GM12878 (cell line): ENCODE measurements around the gene AP3D1. TPM values are rescaled to one million over a fixed set of nuclear protein-coding genes. Genes with fewer than 3 reads are reported as not detected.

ENCODE experiments used
- ASH2L ChIP-seq: fragments of 300-600, 200-600 bp; sonication (generic); IDR thresholded peaks from 2 replicates; pipeline ENCODE4 v1.6.1; 2017; ENCODE audit warnings: low read depth, mild to moderate bottlenecking, borderline replicate concordance
- BACH1 ChIP-seq: fragments of 450-650 bp; IDR thresholded peaks from 2 replicates; pipeline ENCODE4 v1.6.1; 2017; ENCODE audit warnings: mild to moderate bottlenecking, borderline replicate concordance
- BRCA1 ChIP-seq: IDR thresholded peaks from 2 replicates; pipeline ENCODE4 v1.6.1; 2011; ENCODE audit warnings: low read depth, low read length, improper control_type of control experiment
- CREM ChIP-seq: IDR thresholded peaks from 2 replicates; pipeline ENCODE4 v1.6.1; 2014; ENCODE audit warnings: antibody characterized with exemption, low read depth
- ESRRA ChIP-seq: IDR thresholded peaks from 2 replicates; pipeline ENCODE4 v1.6.1; 2012; ENCODE audit warnings: mild to moderate bottlenecking, low read length, improper control_type of control experiment
- ETV6 ChIP-seq, 2 experiments: fragments of 450-650 bp in 1 of 2; IDR thresholded peaks in 1 of 2; conservative IDR thresholded peaks in 1 of 2; 2 replicates each; pipeline ENCODE4 v1.6.1; 2014; ENCODE audit warnings: antibody characterized with exemption in 1 of 2, borderline replicate concordance in 1 of 2, low read depth in 1 of 2, mild to moderate bottlenecking in 1 of 2, moderate library complexity in 1 of 2
- EZH2 ChIP-seq: IDR thresholded peaks from 2 replicates; pipeline ENCODE4 v1.6.1; 2012; ENCODE audit warnings: low read depth, mild to moderate bottlenecking, control low read depth, inconsistent platforms, low read length, borderline replicate concordance; ENCODE audit not compliant: control insufficient read depth
- HCFC1 ChIP-seq: fragments of 150-350 bp; IDR thresholded peaks from 2 replicates; pipeline ENCODE4 v1.6.1; 2014; ENCODE audit warnings: low read length
- KDM1A ChIP-seq: fragments of 200-600 bp; sonication (generic); IDR thresholded peaks from 2 replicates; pipeline ENCODE4 v1.6.1; 2016; ENCODE audit warnings: borderline replicate concordance
- MEF2A ChIP-seq: IDR thresholded peaks from 2 replicates; pipeline ENCODE4 v1.6.1; 2011; ENCODE audit warnings: low read depth, mild to moderate bottlenecking, low read length, moderate library complexity; ENCODE audit not compliant: insufficient read depth
- MEF2B ChIP-seq: fragments of 450-650 bp; IDR thresholded peaks from 2 replicates; pipeline ENCODE4 v1.6.1; 2018; ENCODE audit warnings: mild to moderate bottlenecking, moderate library complexity; ENCODE audit not compliant: partially characterized antibody, poor library complexity, severe bottlenecking
- MXI1 ChIP-seq: fragments of 150-350 bp; IDR thresholded peaks from 2 replicates; pipeline ENCODE4 v1.6.1; 2011; ENCODE audit warnings: low read depth, mild to moderate bottlenecking, inconsistent platforms, low read length, improper control_type of control experiment
- PAX5 ChIP-seq: IDR thresholded peaks from 2 replicates; pipeline ENCODE4 v1.6.1; 2011; ENCODE audit warnings: low read depth, low read length, borderline replicate concordance
- RB1 ChIP-seq: fragments of 450-650 bp; formaldehyde crosslinking; IDR thresholded peaks from 2 replicates; pipeline ENCODE4 v1.6.1; 2017; ENCODE audit warnings: mild to moderate bottlenecking, borderline replicate concordance
- SUPT20H ChIP-seq: IDR thresholded peaks from 2 replicates; pipeline ENCODE4 v1.6.1; 2011; ENCODE audit warnings: low read depth, mild to moderate bottlenecking, low read length, moderate library complexity, borderline replicate concordance; ENCODE audit not compliant: control insufficient read depth
- TBL1XR1 ChIP-seq: IDR thresholded peaks from 2 replicates; pipeline ENCODE4 v1.6.1; 2012; ENCODE audit warnings: low read depth, low read length, improper control_type of control experiment
- ZNF274 ChIP-seq: IDR thresholded peaks from one replicate; pipeline ENCODE4 v1.8.0; 2011; ENCODE audit not compliant: insufficient read length, insufficient read depth
- polyA plus RNA-seq, 11 experiments: library from polyadenylated mRNA; depleted of rRNA in 4 of 11; unstranded in 6 of 11; stranded (reverse) in 5 of 11; fragments of >200 nt; fragmentation: Nextera tagmentation in 4 of 11; fragmentation: Illumina TruSeq in 1 of 11; extraction: Ambion mirVana in 4 of 11; extraction: Trizol in 1 of 11; gene quantifications; 1 replicate in 1 of 11; 2 replicates in 10 of 11; pipeline versions ENCODE4 v1.2.1 to v1.2.3, GENCODE V29; 2011 to 2016; ENCODE audit warnings: inconsistent platforms in 2 of 11, missing spikeins in 2 of 11, low read depth in 1 of 11
- total RNA-seq, 4 experiments: library from RNA; depleted of rRNA in 3 of 4; stranded (reverse); fragments of >200 nt in 3 of 4; fragmentation: Illumina TruSeq in 1 of 4; extraction: Trizol in 1 of 4; gene quantifications; 2 replicates each; pipeline versions ENCODE4 v1.2.1 to v1.2.3, GENCODE V29; 2013 to 2021
- TF ChIP-seq, protein P1 (sequence below): fragments of 450-650 bp; IDR thresholded peaks from 2 replicates; pipeline ENCODE4 v1.6.1; 2018; ENCODE audit warnings: borderline replicate concordance, mild to moderate bottlenecking; ENCODE audit not compliant: partially characterized antibody
- TF ChIP-seq, protein P2 (sequence below): fragments of 450-650 bp; formaldehyde crosslinking; IDR thresholded peaks from 2 replicates; pipeline ENCODE4 v1.5.0; 2022; ENCODE audit warnings: mild to moderate bottlenecking, missing genetic modification characterization
- TF ChIP-seq, protein P3 (sequence below): IDR thresholded peaks from 2 replicates; pipeline ENCODE4 v1.6.1; 2012; ENCODE audit warnings: mild to moderate bottlenecking, low read depth, low read length

The AP3D1 gene
- total and polyA plus RNA-seq, 10 of the 15 experiments (the other 5 are each of a cell fraction or from before 2014, with no cell fraction given), result 1.5 to 108 (median 59.1) TPM

DNA sequence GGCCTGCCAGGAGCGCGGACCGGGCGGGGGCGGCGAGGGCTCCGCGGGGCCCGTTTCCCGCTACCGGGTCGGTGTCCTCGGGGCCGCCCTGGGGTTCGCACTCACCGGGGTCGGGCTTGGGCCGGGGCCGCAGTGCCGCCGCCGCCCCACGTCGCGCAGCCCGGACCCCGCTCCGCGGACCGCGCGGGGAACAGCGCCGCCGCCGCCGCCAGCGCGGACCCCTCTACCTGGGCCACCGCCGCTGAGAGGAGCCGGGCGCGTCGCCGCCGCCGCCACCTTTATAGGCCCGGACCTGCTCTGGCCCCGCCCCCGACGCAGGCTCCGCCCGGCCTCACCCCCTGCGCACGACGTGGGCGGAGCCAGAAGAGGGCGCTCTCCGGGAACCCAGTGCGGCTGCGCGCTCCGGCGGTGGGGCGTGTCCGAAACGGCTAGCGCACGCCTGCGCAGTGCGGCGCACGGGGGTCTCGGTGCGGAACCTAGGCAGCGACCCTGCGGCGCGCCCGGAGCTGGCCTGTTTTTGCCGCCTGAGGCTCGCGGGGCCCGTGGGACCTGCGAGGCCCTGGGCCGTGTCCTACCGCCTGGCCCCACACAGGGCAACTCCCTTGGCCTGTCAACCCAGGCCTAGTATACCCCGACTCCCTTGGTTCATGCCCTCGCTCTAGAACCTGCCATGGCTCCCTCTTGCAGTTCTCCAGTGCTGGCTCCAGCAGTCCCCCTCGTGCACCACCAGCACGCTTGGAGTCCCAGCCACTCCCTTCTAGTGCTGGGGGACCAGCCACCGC is 100.2 kb downstream of the AP3D1 start, which contains the start of gene MKNK2 (continued):
- TF ChIP-seq BACH1 (peak; percentile 99), MEF2A (peak; percentile 72; the same call in 1 of the 2 replicates), ESRRA (no peak; the same call in 1 of the 2 replicates), PAX5 (peak; percentile 38; the same call in 1 of the 2 replicates), RB1 (peak; percentile 84; the same call in 1 of the 2 replicates), ZNF274 (no peak), KDM1A (peak; percentile 96), ASH2L (no peak), ETV6 (conservative IDR thresholded peaks at IDR 0.05 in 1 of 2, IDR thresholded peaks at IDR 0.05 in 1 of 2; ENCODE audit: borderline replicate concordance in 1 of 2, low read depth in 1 of 2) (no peak), MEF2B (peak; percentile 35), HCFC1 (no peak; the same call in 1 of the 2 replicates), MXI1 (no peak), BRCA1 (no peak), TBL1XR1 (no peak), EZH2 (no peak), SUPT20H (no peak), CREM (0 out of 2 replicates have a peak, but pooled peaks have one; percentile 27)
- TF ChIP-seq, protein P1, sequence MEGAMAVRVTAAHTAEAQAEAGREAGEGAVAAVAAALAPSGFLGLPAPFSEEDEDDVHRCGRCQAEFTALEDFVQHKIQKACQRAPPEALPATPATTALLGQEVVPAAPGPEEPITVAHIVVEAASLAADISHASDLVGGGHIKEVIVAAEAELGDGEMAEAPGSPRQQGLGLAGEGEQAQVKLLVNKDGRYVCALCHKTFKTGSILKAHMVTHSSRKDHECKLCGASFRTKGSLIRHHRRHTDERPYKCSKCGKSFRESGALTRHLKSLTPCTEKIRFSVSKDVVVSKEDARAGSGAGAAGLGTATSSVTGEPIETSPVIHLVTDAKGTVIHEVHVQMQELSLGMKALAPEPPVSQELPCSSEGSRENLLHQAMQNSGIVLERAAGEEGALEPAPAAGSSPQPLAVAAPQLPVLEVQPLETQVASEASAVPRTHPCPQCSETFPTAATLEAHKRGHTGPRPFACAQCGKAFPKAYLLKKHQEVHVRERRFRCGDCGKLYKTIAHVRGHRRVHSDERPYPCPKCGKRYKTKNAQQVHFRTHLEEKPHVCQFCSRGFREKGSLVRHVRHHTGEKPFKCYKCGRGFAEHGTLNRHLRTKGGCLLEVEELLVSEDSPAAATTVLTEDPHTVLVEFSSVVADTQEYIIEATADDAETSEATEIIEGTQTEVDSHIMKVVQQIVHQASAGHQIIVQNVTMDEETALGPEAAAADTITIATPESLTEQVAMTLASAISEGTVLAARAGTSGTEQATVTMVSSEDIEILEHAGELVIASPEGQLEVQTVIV, result no peak
- TF ChIP-seq, protein P2, sequence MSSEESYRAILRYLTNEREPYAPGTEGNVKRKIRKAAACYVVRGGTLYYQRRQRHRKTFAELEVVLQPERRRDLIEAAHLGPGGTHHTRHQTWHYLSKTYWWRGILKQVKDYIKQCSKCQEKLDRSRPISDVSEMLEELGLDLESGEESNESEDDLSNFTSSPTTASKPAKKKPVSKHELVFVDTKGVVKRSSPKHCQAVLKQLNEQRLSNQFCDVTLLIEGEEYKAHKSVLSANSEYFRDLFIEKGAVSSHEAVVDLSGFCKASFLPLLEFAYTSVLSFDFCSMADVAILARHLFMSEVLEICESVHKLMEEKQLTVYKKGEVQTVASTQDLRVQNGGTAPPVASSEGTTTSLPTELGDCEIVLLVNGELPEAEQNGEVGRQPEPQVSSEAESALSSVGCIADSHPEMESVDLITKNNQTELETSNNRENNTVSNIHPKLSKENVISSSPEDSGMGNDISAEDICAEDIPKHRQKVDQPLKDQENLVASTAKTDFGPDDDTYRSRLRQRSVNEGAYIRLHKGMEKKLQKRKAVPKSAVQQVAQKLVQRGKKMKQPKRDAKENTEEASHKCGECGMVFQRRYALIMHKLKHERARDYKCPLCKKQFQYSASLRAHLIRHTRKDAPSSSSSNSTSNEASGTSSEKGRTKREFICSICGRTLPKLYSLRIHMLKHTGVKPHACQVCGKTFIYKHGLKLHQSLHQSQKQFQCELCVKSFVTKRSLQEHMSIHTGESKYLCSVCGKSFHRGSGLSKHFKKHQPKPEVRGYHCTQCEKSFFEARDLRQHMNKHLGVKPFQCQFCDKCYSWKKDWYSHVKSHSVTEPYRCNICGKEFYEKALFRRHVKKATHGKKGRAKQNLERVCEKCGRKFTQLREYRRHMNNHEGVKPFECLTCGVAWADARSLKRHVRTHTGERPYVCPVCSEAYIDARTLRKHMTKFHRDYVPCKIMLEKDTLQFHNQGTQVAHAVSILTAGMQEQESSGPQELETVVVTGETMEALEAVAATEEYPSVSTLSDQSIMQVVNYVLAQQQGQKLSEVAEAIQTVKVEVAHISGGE, result peak; percentile 63
- TF ChIP-seq, protein P3, sequence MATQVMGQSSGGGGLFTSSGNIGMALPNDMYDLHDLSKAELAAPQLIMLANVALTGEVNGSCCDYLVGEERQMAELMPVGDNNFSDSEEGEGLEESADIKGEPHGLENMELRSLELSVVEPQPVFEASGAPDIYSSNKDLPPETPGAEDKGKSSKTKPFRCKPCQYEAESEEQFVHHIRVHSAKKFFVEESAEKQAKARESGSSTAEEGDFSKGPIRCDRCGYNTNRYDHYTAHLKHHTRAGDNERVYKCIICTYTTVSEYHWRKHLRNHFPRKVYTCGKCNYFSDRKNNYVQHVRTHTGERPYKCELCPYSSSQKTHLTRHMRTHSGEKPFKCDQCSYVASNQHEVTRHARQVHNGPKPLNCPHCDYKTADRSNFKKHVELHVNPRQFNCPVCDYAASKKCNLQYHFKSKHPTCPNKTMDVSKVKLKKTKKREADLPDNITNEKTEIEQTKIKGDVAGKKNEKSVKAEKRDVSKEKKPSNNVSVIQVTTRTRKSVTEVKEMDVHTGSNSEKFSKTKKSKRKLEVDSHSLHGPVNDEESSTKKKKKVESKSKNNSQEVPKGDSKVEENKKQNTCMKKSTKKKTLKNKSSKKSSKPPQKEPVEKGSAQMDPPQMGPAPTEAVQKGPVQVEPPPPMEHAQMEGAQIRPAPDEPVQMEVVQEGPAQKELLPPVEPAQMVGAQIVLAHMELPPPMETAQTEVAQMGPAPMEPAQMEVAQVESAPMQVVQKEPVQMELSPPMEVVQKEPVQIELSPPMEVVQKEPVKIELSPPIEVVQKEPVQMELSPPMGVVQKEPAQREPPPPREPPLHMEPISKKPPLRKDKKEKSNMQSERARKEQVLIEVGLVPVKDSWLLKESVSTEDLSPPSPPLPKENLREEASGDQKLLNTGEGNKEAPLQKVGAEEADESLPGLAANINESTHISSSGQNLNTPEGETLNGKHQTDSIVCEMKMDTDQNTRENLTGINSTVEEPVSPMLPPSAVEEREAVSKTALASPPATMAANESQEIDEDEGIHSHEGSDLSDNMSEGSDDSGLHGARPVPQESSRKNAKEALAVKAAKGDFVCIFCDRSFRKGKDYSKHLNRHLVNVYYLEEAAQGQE, result no peak; the same call in 1 of the 2 replicates
